HEK293 (cell line): ENCODE data around the gene G3BP2.
A peak's percentile ranks its signal among the peaks of the same experiment; 100 is the strongest.

Source experiments
- CTCF ChIA-PET: fragments of 350-600 bp; formaldehyde crosslinking; extraction: SDS; loops from one replicate; lab custom pipeline; 2021; ENCODE audit warnings: antibody characterized with exemption; lab: Yijun Ruan, JAX
- POLR2A ChIA-PET: fragments of 300-600 bp; formaldehyde crosslinking; extraction: SDS; loops from one replicate; lab custom pipeline; 2020; ENCODE audit warnings: antibody characterized with exemption, inconsistent platforms; lab: Yijun Ruan, JAX
- H3K27ac ChIP-seq: fragments of 200-500 bp; sonication (Bioruptor generic); 2 replicates; pipeline ENCODE4 v1.5.1; 2014; ENCODE audit warnings: low read depth, low read length, control low read depth, inconsistent platforms; ENCODE audit errors: extremely low read depth
- H3K36me3 ChIP-seq, 2 experiments: fragments of 200-500 bp in 1 of 2; sonication (Bioruptor generic) in 1 of 2; 1 replicate in 1 of 2; 2 replicates in 1 of 2; pipeline ENCODE4 v1.5.1; 2014 to 2017; ENCODE audit warnings: inconsistent platforms in 2 of 2, low read length in 2 of 2; ENCODE audit not compliant: control insufficient read depth in 2 of 2, insufficient read depth in 1 of 2
- H3K4me1 ChIP-seq: fragments of 200-500 bp; sonication (Bioruptor generic); 2 replicates; pipeline ENCODE4 v1.5.1; 2014; ENCODE audit warnings: mild to moderate bottlenecking, low read length, inconsistent platforms; ENCODE audit not compliant: control insufficient read depth, insufficient read depth
- H3K4me3 ChIP-seq: 2 replicates; pipeline ENCODE4 v1.5.1; 2011; ENCODE audit warnings: low read depth, mild to moderate bottlenecking, control low read depth, low read length, moderate library complexity
- H3K9me3 ChIP-seq: fragments of 200-500 bp; sonication (Bioruptor generic); 2 replicates; pipeline ENCODE4 v1.5.1; 2014; ENCODE audit warnings: low read depth, low read length, inconsistent platforms; ENCODE audit not compliant: control insufficient read depth, insufficient read depth
- AEBP2 ChIP-seq: fragments of 450-650 bp; formaldehyde crosslinking; IDR thresholded peaks from 2 replicates; pipeline ENCODE4 v1.5.1; 2016; ENCODE audit warnings: missing biosample characterization, missing genetic modification characterization, borderline replicate concordance
- ATF2 ChIP-seq: fragments of 450-650 bp; formaldehyde crosslinking; IDR thresholded peaks from 2 replicates; pipeline ENCODE4 v1.5.1; 2016; ENCODE audit warnings: missing biosample characterization, missing genetic modification characterization, low read depth
- EGR2 ChIP-seq: fragments of 450-650 bp; formaldehyde crosslinking; IDR thresholded peaks from 2 replicates; pipeline ENCODE4 v1.5.1; 2016; ENCODE audit warnings: low read depth, missing biosample characterization, missing genetic modification characterization
- GFI1B ChIP-seq: fragments of 450-650 bp; formaldehyde crosslinking; IDR thresholded peaks from 2 replicates; pipeline ENCODE4 v1.5.1; 2016; ENCODE audit warnings: missing biosample characterization, missing genetic modification characterization
- GLIS1 ChIP-seq: fragments of 450-650 bp; formaldehyde crosslinking; IDR thresholded peaks from 2 replicates; pipeline ENCODE4 v1.5.1; 2016; ENCODE audit warnings: missing biosample characterization, missing genetic modification characterization
- SETDB1 ChIP-seq: IDR thresholded peaks from one replicate; pipeline ENCODE4 v1.6.1; 2017; ENCODE audit warnings: mild to moderate bottlenecking, low read length, moderate library complexity, mixed read lengths; ENCODE audit not compliant: insufficient read length
- ZBTB8A ChIP-seq: fragments of 450-650 bp; formaldehyde crosslinking; IDR thresholded peaks from 2 replicates; pipeline ENCODE4 v1.5.1; 2016; ENCODE audit warnings: missing biosample characterization, missing genetic modification characterization
- ZNF121 ChIP-seq: fragments of 450-650 bp; formaldehyde crosslinking; IDR thresholded peaks from 2 replicates; pipeline ENCODE4 v1.5.1; 2016; ENCODE audit warnings: missing biosample characterization, missing genetic modification characterization
- ZNF175 ChIP-seq: fragments of 450-650 bp; formaldehyde crosslinking; IDR thresholded peaks from 2 replicates; pipeline ENCODE4 v1.5.1; 2016; ENCODE audit warnings: missing biosample characterization, missing genetic modification characterization
- ZNF184 ChIP-seq: fragments of 450-650 bp; IDR thresholded peaks from 2 replicates; pipeline ENCODE4 v1.5.1; 2018; ENCODE audit warnings: missing biosample characterization, mild to moderate bottlenecking, missing genetic modification characterization
- ZNF214 ChIP-seq: fragments of 450-650 bp; formaldehyde crosslinking; IDR thresholded peaks from 2 replicates; pipeline ENCODE4 v1.5.1; 2017; ENCODE audit warnings: missing biosample characterization, mild to moderate bottlenecking, missing genetic modification characterization, borderline replicate concordance
- ZNF354C ChIP-seq: fragments of 450-650 bp; formaldehyde crosslinking; IDR thresholded peaks from 2 replicates; pipeline ENCODE4 v1.5.1; 2016; ENCODE audit warnings: missing biosample characterization, missing genetic modification characterization, low read depth, borderline replicate concordance
- ZNF394 ChIP-seq: fragments of 450-650 bp; formaldehyde crosslinking; IDR thresholded peaks from 2 replicates; pipeline ENCODE4 v1.5.1; 2016; ENCODE audit warnings: missing biosample characterization, missing genetic modification characterization, mild to moderate bottlenecking, moderate library complexity, borderline replicate concordance
- ZNF423 ChIP-seq: fragments of 450-650 bp; formaldehyde crosslinking; IDR thresholded peaks from 2 replicates; pipeline ENCODE4 v1.5.1; 2016; ENCODE audit warnings: missing biosample characterization, missing genetic modification characterization
- ZNF530 ChIP-seq: fragments of 450-650 bp; formaldehyde crosslinking; IDR thresholded peaks from 2 replicates; pipeline ENCODE4 v1.5.1; 2016; ENCODE audit warnings: low read depth, missing biosample characterization, missing genetic modification characterization
- ZNF580 ChIP-seq: fragments of 450-650 bp; formaldehyde crosslinking; IDR thresholded peaks from 2 replicates; pipeline ENCODE4 v1.5.1; 2016; ENCODE audit warnings: missing biosample characterization, missing genetic modification characterization
- ZNF623 ChIP-seq: fragments of 450-650 bp; formaldehyde crosslinking; IDR thresholded peaks from 2 replicates; pipeline ENCODE4 v1.5.1; 2016; ENCODE audit warnings: missing biosample characterization, missing genetic modification characterization
- ZNF639 ChIP-seq: fragments of 450-650 bp; formaldehyde crosslinking; IDR thresholded peaks from 2 replicates; pipeline ENCODE4 v1.5.1; 2016; ENCODE audit warnings: missing biosample characterization, missing genetic modification characterization
- ZSCAN16 ChIP-seq: fragments of 450-650 bp; formaldehyde crosslinking; IDR thresholded peaks from 2 replicates; pipeline ENCODE4 v1.5.1; 2016; ENCODE audit warnings: missing biosample characterization, missing genetic modification characterization
- ZSCAN30 ChIP-seq: fragments of 450-650 bp; IDR thresholded peaks from 2 replicates; pipeline ENCODE4 v1.5.1; 2018; ENCODE audit warnings: missing biosample characterization, mild to moderate bottlenecking, missing genetic modification characterization, moderate library complexity

Gene G3BP2

GRCh38 chr4:75710246-75710645 is 37.0 kb upstream of the G3BP2 start:
- H3K27ac ChIP-seq, result no peak overlapping the region
- TF ChIP-seq GFI1B (tag by site-specific recombination), result no peak
- 0 out of 2 replicates have a peak, but pooled peaks have one; percentile 40 for TF ChIP-seq ATF2 (tag by site-specific recombination)
- H3K4me3 ChIP-seq, result no peak overlapping the region
- CTCF ChIA-PET, result interaction anchor here (0.7 to 2.5 kb wide), 4 partner anchors 13 to 137 kb away, joined by 3 to 8 read pairs (median 4); partner anchors contain the start of gene USO1
- H3K4me1 ChIP-seq, result no peaks in the 10 kb centered on the region
- no peaks in the 10 kb centered on the region; a peak in 1 of 3 replicates for H3K36me3 ChIP-seq
- no peaks in the 10 kb centered on the region for H3K9me3 ChIP-seq
- POLR2A ChIA-PET, result interaction anchor here (1.0 to 1.2 kb wide), 2 partner anchors 8 to 14 kb away, joined by 3 to 4 read pairs; partner anchors contain the start of gene USO1

GRCh38 chr4:75708218-75708691 is 35.0 kb upstream of the G3BP2 start:
- no peak for TF ChIP-seq ATF2 (tag by site-specific recombination)
- no peak for TF ChIP-seq ZNF423 (tag by site-specific recombination)
- TF ChIP-seq ZNF580 (tag by site-specific recombination), result no peak
- TF ChIP-seq ZNF175 (tag by site-specific recombination), result no peak
- TF ChIP-seq ZNF121 (tag by site-specific recombination), result no peak
- no peak for TF ChIP-seq ZBTB8A (tag by site-specific recombination)
- no peak for TF ChIP-seq ZNF184 (tag by site-specific recombination)
- no peak for TF ChIP-seq ZNF623 (tag by site-specific recombination)
- ChIA-PET CTCF (interaction anchor here (0.9 to 1.4 kb wide), 2 partner anchors 53 to 97 kb away, joined by 3 read pairs; no protein-coding TSS in a partner anchor), POLR2A (no interaction called here)
- Histone ChIP-seq H3K9me3 (no peaks in the 10 kb centered on the region), H3K27ac (no peak overlapping the region), H3K36me3 (no peaks in the 10 kb centered on the region; a peak in 1 of 3 replicates), H3K4me3 (no peak overlapping the region), H3K4me1 (no peaks in the 10 kb centered on the region)

- no peak overlapping the region for H3K27ac ChIP-seq
- H3K4me1 ChIP-seq, result no peaks in the 10 kb centered on the region
- H3K4me3 ChIP-seq, result no peak overlapping the region
- POLR2A ChIA-PET, result no interaction called here
- no peaks in the 10 kb centered on the region for H3K9me3 ChIP-seq
- CTCF ChIA-PET, result no interaction called here
- H3K36me3 ChIP-seq, result no peaks in the 10 kb centered on the region; a peak in 1 of 3 replicates
- TF ChIP-seq ZSCAN16 (tag by site-specific recombination) (no peak), GLIS1 (peak; percentile 62), EGR2 (tag by site-specific recombination) (peak; percentile 14; the same call in 1 of the 2 replicates), ZNF354C (tag by site-specific recombination) (no peak)
- TF ChIP-seq, all 188 proteins: peak for 2
Observed at GRCh38 chr4:75705198-75705977, 32.2 kb upstream of the G3BP2 start.

GRCh38 chr4:75702919-75703411 is 29.8 kb upstream of the G3BP2 start:
- CTCF ChIA-PET, result no interaction called here
- POLR2A ChIA-PET, result no interaction called here
- Histone ChIP-seq H3K4me1 (no peaks in the 10 kb centered on the region), H3K9me3 (no peaks in the 10 kb centered on the region), H3K27ac (no peak overlapping the region), H3K4me3 (no peak overlapping the region), H3K36me3 (no peaks in the 10 kb centered on the region; a peak in 1 of 3 replicates)
- no peak for TF ChIP-seq ZNF639 (tag by site-specific recombination)
- TF ChIP-seq AEBP2, result no peak
- no peak for TF ChIP-seq ZNF423 (tag by site-specific recombination)
- TF ChIP-seq SETDB1, result no peak
- TF ChIP-seq ZNF530 (tag by site-specific recombination), result no peak
- no peak for TF ChIP-seq ZSCAN30 (tag by site-specific recombination)
- TF ChIP-seq ZNF394 (tag by site-specific recombination), result no peak
- no peak for TF ChIP-seq ZNF214 (tag by site-specific recombination)
